Common myeloid progenitor, CD34-positive (primary cell): ENCODE measurements around the gene ADH5.
"Not testable (repeated sequence)": the region's sequence is repeated elsewhere in the genome, so short reads cannot be mapped to it uniquely, and the experiment has no call there.

ENCODE experiments used
- CTCF ChIA-PET: fragments of 350-600 bp; sonication (Branson Sonifier 250); formaldehyde crosslinking; loops from one replicate; lab custom pipeline; 2021; ENCODE audit warnings: antibody characterized with exemption; lab: Charles Lee
- POLR2A ChIA-PET: fragments of 350-600 bp; sonication (Branson Sonifier 250); formaldehyde crosslinking; loops from one replicate; lab custom pipeline; 2021; ENCODE audit warnings: antibody characterized with exemption; lab: Charles Lee
- DNase-seq, 3 donors: peaks; one replicate each; pipeline versions ENCODE4 v3.0.0 to v3.0.0-alpha.2; 2013
- H3K27ac ChIP-seq, 2 experiments: 1 replicate in 1 of 2; 2 replicates in 1 of 2; pipeline ENCODE4 v1.7.0; 2013; ENCODE audit warnings: inconsistent platforms in 2 of 2, low read length in 2 of 2, mild to moderate bottlenecking in 2 of 2, low read depth in 1 of 2, moderate library complexity in 1 of 2; ENCODE audit not compliant: severe bottlenecking in 2 of 2, insufficient read depth in 1 of 2, poor library complexity in 1 of 2
- H3K27me3 ChIP-seq, 5 experiments: replicated peaks in 2 of 5; 1 replicate in 3 of 5; 2 replicates in 2 of 5; pipeline versions ENCODE4 v1.6.1 to v1.7.0; 2013; ENCODE audit warnings: low read length in 4 of 5, mild to moderate bottlenecking in 2 of 5, moderate library complexity in 2 of 5, inconsistent platforms in 1 of 5; ENCODE audit not compliant: insufficient read depth in 5 of 5, control insufficient read depth in 4 of 5
- H3K36me3 ChIP-seq, 4 experiments: 1 replicate in 2 of 4; 2 replicates in 2 of 4; pipeline versions ENCODE4 v1.6.1 to v1.7.0; 2013; ENCODE audit warnings: low read length in 3 of 4, control low read depth in 1 of 4, mild to moderate bottlenecking in 1 of 4; ENCODE audit not compliant: control insufficient read depth in 4 of 4, insufficient read depth in 4 of 4
- H3K4me1 ChIP-seq, 4 experiments: 1 replicate in 3 of 4; 2 replicates in 1 of 4; pipeline versions ENCODE4 v1.6.1 to v1.7.1; 2013; ENCODE audit warnings: low read length in 3 of 4, mild to moderate bottlenecking in 3 of 4, control low read depth in 1 of 4, inconsistent platforms in 1 of 4, moderate library complexity in 1 of 4; ENCODE audit not compliant: control insufficient read depth in 4 of 4, insufficient read depth in 4 of 4; ENCODE audit errors: control extremely low read depth in 1 of 4
- H3K4me3 ChIP-seq, 7 experiments: 1 replicate in 4 of 7; 2 replicates in 3 of 7; pipeline versions ENCODE4 v1.5.1 to v1.7.0; 2013; ENCODE audit warnings: mild to moderate bottlenecking in 7 of 7, low read length in 6 of 7, moderate library complexity in 6 of 7, inconsistent platforms in 2 of 7, low read depth in 2 of 7, control low read depth in 1 of 7; ENCODE audit not compliant: insufficient read depth in 4 of 7, control insufficient read depth in 1 of 7; ENCODE audit errors: extremely low read depth in 1 of 7
- H3K9me3 ChIP-seq, 5 experiments: 1 replicate in 4 of 5; 2 replicates in 1 of 5; pipeline versions ENCODE4 v1.6.1 to v1.7.1; 2013; ENCODE audit warnings: low read length in 4 of 5, mild to moderate bottlenecking in 2 of 5, inconsistent platforms in 1 of 5, low read depth in 1 of 5, moderate library complexity in 1 of 5; ENCODE audit not compliant: control insufficient read depth in 4 of 5, insufficient read depth in 2 of 5; ENCODE audit errors: control extremely low read depth in 1 of 5
- WGBS: methylation state at CpG from one replicate; pipeline ENCODE4 v1.1.5; 2013; ENCODE audit not compliant: insufficient coverage; 5-methylcytosine and 5-hydroxymethylcytosine counted together

ADH5 gene

GRCh38 chr4:99120501-99120900, 31.9 kb upstream of the ADH5 start:
- DNase-seq = no peak
- Histone ChIP-seq H3K4me1 (no peaks in the 10 kb centered on the region), H3K9me3 (peaks cover 0 to 3% (median 0%) of the 10 kb centered on the region in 5 experiments), H3K4me3 (no peak overlapping the region), H3K27ac (no peak overlapping the region), H3K36me3 (no peaks in the 10 kb centered on the region), H3K27me3 (no peaks in the 10 kb centered on the region)
- WGBS = 96% methylated on average over 5 of the region's 5 CpGs
- ChIA-PET CTCF (interaction anchor here (1.7 kb wide), 1 partner anchor 343 kb away, joined by 8 read pairs; no protein-coding TSS in a partner anchor), POLR2A (interaction anchor here (0.6 kb wide), 1 partner anchor 20 kb away, joined by 3 read pairs; no protein-coding TSS in a partner anchor)

GRCh38 chr4:99117876-99118693, 29.5 kb upstream of the ADH5 start:
- DNase-seq = peak; percentile 22 to 40 (median 38)
- H3K4me1 ChIP-seq = no peaks in the 10 kb centered on the region
- CTCF ChIA-PET = interaction anchor here (1.3 to 2.0 kb wide), 3 partner anchors 17 to 345 kb away, joined by 3 to 6 read pairs (median 4); no protein-coding TSS in a partner anchor
- 100% methylated on average over 1 of the region's 9 CpGs for WGBS
- H3K36me3 ChIP-seq = no peaks in the 10 kb centered on the region
- POLR2A ChIA-PET = no interaction called here
- no peak overlapping the region for H3K27ac ChIP-seq
- H3K9me3 ChIP-seq = peaks cover 0 to 3% (median 0%) of the 10 kb centered on the region in 5 experiments
- no peaks in the 10 kb centered on the region for H3K27me3 ChIP-seq
- H3K4me3 ChIP-seq = no peak overlapping the region

- DNase-seq, H3K27me3 ChIP-seq, H3K9me3 ChIP-seq, H3K4me1 ChIP-seq, H3K36me3 ChIP-seq, H3K27ac ChIP-seq, POLR2A ChIA-PET, H3K4me3 ChIP-seq: not testable (repeated sequence)
- 99% methylated on average over 29 of the region's 29 CpGs for WGBS
- CTCF ChIA-PET = interaction anchor here (1.3 to 2.0 kb wide), 3 partner anchors 16 to 346 kb away, joined by 3 to 6 read pairs (median 4); no protein-coding TSS in a partner anchor
These were observed 28.7 kb upstream of the ADH5 start for GRCh38 chr4:99117122-99117841.

- H3K27me3 ChIP-seq, H3K27ac ChIP-seq, H3K4me3 ChIP-seq, POLR2A ChIA-PET, DNase-seq, H3K4me1 ChIP-seq, CTCF ChIA-PET, H3K36me3 ChIP-seq, H3K9me3 ChIP-seq: not testable (repeated sequence)
- WGBS = 96% methylated on average over 12 of the region's 12 CpGs
These were observed 20.7 kb upstream of the ADH5 start for GRCh38 chr4:99109286-99109685.

GRCh38 chr4:99104153-99104552, 15.6 kb upstream of the ADH5 start:
- no peak for DNase-seq
- WGBS = no CpG with 5 or more reads among the region's 1 CpG
- no peaks in the 10 kb centered on the region for H3K4me1 ChIP-seq
- H3K36me3 ChIP-seq = no peaks in the 10 kb centered on the region
- H3K4me3 ChIP-seq = no peak overlapping the region
- H3K27ac ChIP-seq = no peak overlapping the region
- no peaks in the 10 kb centered on the region for H3K27me3 ChIP-seq
- POLR2A ChIA-PET = no interaction called here
- CTCF ChIA-PET = no interaction called here
- H3K9me3 ChIP-seq = peaks cover 0 to 2% (median 0%) of the 10 kb centered on the region in 5 experiments

GRCh38 chr4:99103166-99103565, 14.6 kb upstream of the ADH5 start:
- DNase-seq = no peak
- no peaks in the 10 kb centered on the region for H3K4me1 ChIP-seq
- H3K36me3 ChIP-seq = no peaks in the 10 kb centered on the region
- H3K27ac ChIP-seq = no peak overlapping the region
- no peaks in the 10 kb centered on the region for H3K9me3 ChIP-seq
- POLR2A ChIA-PET = no interaction called here
- H3K4me3 ChIP-seq = no peak overlapping the region
- no peaks in the 10 kb centered on the region for H3K27me3 ChIP-seq
- CTCF ChIA-PET = no interaction called here

- WGBS = 100% methylated on average over 2 of the region's 2 CpGs
- no peaks in the 10 kb centered on the region for H3K9me3 ChIP-seq
- H3K4me1 ChIP-seq = no peaks in the 10 kb centered on the region
- POLR2A ChIA-PET = no interaction called here
- no peak overlapping the region for H3K4me3 ChIP-seq
- H3K27me3 ChIP-seq = no peaks in the 10 kb centered on the region
- H3K27ac ChIP-seq = no peak overlapping the region
- no peaks in the 10 kb centered on the region for H3K36me3 ChIP-seq
- CTCF ChIA-PET = no interaction called here
- DNase-seq = no peak
These were observed 14.0 kb upstream of the ADH5 start for GRCh38 chr4:99102634-99103033.
